ENCODE results near the gene STK26. TPM values are rescaled to one million over a fixed set of nuclear protein-coding genes. Genes with fewer than 3 reads are reported as not detected.

The STK26 gene
- total RNA-seq, result 10 to 100 TPM; 11.8 to 18.0 (median 16.0) TPM

DNA sequence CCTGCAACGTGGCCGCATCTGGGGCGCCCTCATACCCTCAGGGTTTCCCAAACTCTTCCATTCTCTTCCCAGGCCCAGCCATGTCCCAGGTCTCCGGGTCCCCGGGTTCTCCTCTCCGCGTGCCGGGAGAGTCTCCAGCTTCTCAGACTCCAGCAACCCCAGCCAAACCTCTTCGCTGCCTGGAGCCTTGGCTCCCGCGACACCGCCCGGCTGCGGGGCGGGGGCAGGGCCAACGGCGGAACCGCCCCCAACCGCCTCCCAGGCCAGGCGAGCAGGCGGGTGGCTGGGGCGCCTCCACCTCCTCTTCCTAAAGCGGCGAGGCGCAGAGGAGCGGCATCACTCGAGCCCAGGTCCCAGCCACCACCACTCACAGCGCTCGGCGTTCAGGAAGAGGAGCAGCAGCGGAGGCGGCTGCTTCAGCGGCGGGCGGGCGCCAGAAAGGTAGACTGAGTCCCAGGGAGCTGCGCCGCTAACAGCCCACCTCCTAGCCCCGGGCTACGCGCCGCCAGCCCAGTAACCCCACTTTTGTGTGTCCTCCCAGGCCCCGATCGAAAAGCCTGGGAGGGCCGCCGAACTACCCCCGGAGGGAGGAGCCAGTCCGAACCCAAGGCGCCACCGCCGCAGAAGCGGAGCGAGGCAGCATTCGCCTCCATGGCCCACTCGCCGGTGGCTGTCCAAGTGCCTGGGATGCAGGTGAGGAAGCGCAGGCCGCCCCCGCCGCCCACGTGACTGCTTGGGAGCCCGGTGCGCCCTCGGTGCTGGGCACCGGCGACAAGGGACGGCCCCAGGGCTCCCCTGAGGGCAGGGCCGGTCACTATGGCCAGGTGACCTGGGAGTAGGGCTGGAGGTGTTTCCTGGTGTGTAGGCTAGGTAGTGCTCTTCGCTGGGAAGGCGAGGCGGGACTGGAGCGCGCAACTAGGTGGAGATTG, at the start of gene STK26:
Gene STK26, plus strand, starts transcription at position 336 of the 929 bp plus-strand sequence. Its CDS starts 316 bp downstream, at position 652.
- ATAC-seq, result peak; percentile 93
- no peaks in the 10 kb centered on the region for H3K9me3 ChIP-seq
- peak within 1 kb of the TSS; percentile 66 to 71 for H3K4me3 ChIP-seq
- 40% methylated on average over 1 of the region's 73 CpGs; no CpG with 5 or more reads in 1 of the 2 donors for WGBS, 2 donors (ENCODE audit: low coverage in 1 of 2)
- peak within 1 kb of the TSS in 3 of 4 donors; percentile 72 to 77 (median 73) for H3K27ac ChIP-seq
- no peaks in the 10 kb centered on the region for H3K36me3 ChIP-seq
- H3K27me3 ChIP-seq, result no peaks in the 10 kb centered on the region
- no peaks in the 10 kb centered on the region for H3K4me1 ChIP-seq
- no peak for TF ChIP-seq EP300 (IDR thresholded peaks at IDR 0.05)
- TF ChIP-seq POLR2AphosphoS5 (IDR thresholded peaks at IDR 0.05), result peak; percentile 56
- TF ChIP-seq POLR2A (IDR thresholded peaks at IDR 0.05), result peak; percentile 50 to 57

DNA sequence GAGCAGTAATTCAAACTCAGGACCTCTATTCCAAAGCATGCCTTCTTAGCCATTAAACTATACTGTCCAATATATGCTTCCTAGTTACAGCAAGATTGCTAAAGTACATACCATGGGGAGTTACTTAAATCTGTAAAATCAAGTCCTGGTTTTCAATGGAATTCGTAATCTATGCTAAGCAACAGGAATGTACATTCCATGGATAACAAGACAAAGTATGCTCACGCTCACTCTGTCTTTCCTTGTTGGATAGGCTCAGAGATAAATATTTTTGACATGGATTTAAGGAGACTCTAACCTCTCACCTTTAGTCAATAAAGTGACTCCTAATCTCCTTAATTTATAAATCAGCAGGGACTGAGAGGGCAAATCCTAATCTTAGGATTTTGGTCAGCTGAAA, 47.3 kb upstream of the STK26 start:
- Histone ChIP-seq H3K4me3 (no peak overlapping the region), H3K36me3 (no peaks in the 10 kb centered on the region), H3K4me1 (no peaks in the 10 kb centered on the region), H3K27me3 (no peaks in the 10 kb centered on the region), H3K9me3 (no peaks in the 10 kb centered on the region), H3K27ac (no peak overlapping the region)
- WGBS, 2 donors (ENCODE audit: low coverage in 1 of 2), result 19 to 77% methylated on average over 2 of the region's 2 CpGs
- no peak for ATAC-seq
- TF ChIP-seq POLR2AphosphoS5 (IDR thresholded peaks at IDR 0.05) (no peak), EP300 (IDR thresholded peaks at IDR 0.05) (no peak), POLR2A (IDR thresholded peaks at IDR 0.05) (no peak)
- TF ChIP-seq, protein P1, sequence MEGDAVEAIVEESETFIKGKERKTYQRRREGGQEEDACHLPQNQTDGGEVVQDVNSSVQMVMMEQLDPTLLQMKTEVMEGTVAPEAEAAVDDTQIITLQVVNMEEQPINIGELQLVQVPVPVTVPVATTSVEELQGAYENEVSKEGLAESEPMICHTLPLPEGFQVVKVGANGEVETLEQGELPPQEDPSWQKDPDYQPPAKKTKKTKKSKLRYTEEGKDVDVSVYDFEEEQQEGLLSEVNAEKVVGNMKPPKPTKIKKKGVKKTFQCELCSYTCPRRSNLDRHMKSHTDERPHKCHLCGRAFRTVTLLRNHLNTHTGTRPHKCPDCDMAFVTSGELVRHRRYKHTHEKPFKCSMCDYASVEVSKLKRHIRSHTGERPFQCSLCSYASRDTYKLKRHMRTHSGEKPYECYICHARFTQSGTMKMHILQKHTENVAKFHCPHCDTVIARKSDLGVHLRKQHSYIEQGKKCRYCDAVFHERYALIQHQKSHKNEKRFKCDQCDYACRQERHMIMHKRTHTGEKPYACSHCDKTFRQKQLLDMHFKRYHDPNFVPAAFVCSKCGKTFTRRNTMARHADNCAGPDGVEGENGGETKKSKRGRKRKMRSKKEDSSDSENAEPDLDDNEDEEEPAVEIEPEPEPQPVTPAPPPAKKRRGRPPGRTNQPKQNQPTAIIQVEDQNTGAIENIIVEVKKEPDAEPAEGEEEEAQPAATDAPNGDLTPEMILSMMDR (IDR thresholded peaks at IDR 0.05), result no peak

DNA sequence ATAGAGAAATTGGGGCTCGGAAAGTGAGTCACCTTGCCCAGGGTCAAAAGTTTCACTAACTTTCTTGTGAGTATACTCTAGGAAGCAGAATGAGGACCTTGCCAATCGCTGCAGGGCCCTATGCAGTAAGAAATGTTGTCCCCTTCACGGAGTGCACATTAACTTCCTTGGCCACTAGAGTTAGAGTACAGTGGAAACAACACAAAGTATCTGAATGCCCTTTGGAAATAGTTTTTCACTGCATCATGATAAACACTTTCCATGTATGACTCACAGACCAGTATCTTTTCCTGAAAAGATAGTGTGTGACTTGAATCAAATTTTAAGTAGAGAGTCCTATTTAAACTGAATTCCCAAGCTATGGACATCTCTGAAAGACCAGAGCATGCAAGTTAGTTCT, 45.5 kb upstream of the STK26 start:
- TF ChIP-seq POLR2AphosphoS5 (IDR thresholded peaks at IDR 0.05), result no peak
- no peak for TF ChIP-seq POLR2A (IDR thresholded peaks at IDR 0.05)
- TF ChIP-seq, protein P1 (IDR thresholded peaks at IDR 0.05), result no peak
- no peak for TF ChIP-seq EP300 (IDR thresholded peaks at IDR 0.05)
- Histone ChIP-seq H3K27me3 (no peaks in the 10 kb centered on the region), H3K4me1 (no peaks in the 10 kb centered on the region), H3K36me3 (no peaks in the 10 kb centered on the region), H3K4me3 (no peak overlapping the region), H3K9me3 (no peaks in the 10 kb centered on the region), H3K27ac (no peak overlapping the region)
- ATAC-seq, result no peak
- 52 to 80% methylated on average over 1 to 3 of the region's 3 CpGs for WGBS, 2 donors (ENCODE audit: low coverage in 1 of 2)

DNA sequence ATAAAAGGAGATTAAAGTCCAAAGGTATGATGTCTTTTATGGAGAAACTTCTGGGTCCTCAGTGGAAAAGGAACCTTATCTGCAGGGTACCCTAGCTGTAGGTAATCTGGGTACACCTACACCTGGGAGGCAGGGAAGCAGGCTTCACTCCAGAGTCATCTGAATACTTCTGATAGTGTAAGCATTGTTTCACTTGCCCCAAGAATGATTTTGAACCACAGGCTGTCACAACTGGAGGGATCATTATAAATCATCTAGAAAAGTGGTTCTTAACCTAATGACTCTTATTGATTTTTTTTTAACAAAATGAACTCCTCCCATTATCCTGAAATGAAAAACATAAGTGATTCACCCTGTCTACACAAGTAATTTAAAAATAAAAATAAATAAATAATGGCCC, 44.0 kb upstream of the STK26 start:
- ATAC-seq, result no peak
- no peak for TF ChIP-seq POLR2A (IDR thresholded peaks at IDR 0.05)
- TF ChIP-seq, protein P1 (IDR thresholded peaks at IDR 0.05), result no peak
- no peak for TF ChIP-seq EP300 (IDR thresholded peaks at IDR 0.05)
- TF ChIP-seq POLR2AphosphoS5 (IDR thresholded peaks at IDR 0.05), result no peak
- no peaks in the 10 kb centered on the region for H3K27me3 ChIP-seq
- no peak overlapping the region for H3K27ac ChIP-seq
- H3K36me3 ChIP-seq, result no peaks in the 10 kb centered on the region
- no peaks in the 10 kb centered on the region for H3K9me3 ChIP-seq
- no peaks in the 10 kb centered on the region for H3K4me1 ChIP-seq
- H3K4me3 ChIP-seq, result no peak overlapping the region

DNA sequence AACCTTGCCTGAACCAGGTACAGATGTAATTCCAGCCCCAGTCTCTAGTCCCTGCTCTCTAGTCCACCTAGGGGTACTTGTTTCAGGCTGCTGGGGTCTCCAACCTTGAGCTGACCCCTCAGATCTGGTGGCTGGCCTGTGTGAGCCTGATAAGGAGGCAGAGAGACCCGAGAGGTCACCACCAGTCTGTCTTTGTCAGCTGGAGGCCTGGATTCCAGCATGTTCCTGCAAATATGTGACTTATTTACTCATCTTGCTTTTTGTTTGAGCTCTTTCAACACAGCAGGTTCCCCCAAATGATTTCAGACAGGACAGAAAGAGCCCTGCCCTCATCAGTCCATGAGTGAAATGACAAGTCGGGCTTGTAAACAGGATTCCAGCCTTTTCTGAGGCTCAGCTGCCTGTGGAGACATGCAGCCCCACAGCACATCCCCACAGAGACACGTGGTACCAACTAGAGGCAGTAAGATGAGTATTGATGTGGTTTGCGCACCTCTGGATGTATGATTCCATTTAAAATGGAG, 37.5 kb upstream of the STK26 start:
- WGBS, 2 donors (ENCODE audit: low coverage in 1 of 2), result 33% methylated on average over 4 of the region's 4 CpGs; no CpG with 5 or more reads in 1 of the 2 donors
- H3K9me3 ChIP-seq, result no peaks in the 10 kb centered on the region
- no peak overlapping the region for H3K27ac ChIP-seq
- H3K4me1 ChIP-seq, result no peaks in the 10 kb centered on the region
- no peak overlapping the region for H3K4me3 ChIP-seq
- ATAC-seq, result no peak
- no peaks in the 10 kb centered on the region for H3K27me3 ChIP-seq
- H3K36me3 ChIP-seq, result no peaks in the 10 kb centered on the region
- TF ChIP-seq, protein P1 (IDR thresholded peaks at IDR 0.05), result no peak
- no peak for TF ChIP-seq POLR2AphosphoS5 (IDR thresholded peaks at IDR 0.05)
- no peak for TF ChIP-seq EP300 (IDR thresholded peaks at IDR 0.05)
- TF ChIP-seq POLR2A (IDR thresholded peaks at IDR 0.05), result no peak

Measured in gastroesophageal sphincter (tissue), 4 donors.